Measurements from ENCODE around the gene MTOR.
"Not testable (repeated sequence)": the region's sequence is repeated elsewhere in the genome, so short reads cannot be mapped to it uniquely, and the experiment has no call there.

MTOR gene

DNA sequence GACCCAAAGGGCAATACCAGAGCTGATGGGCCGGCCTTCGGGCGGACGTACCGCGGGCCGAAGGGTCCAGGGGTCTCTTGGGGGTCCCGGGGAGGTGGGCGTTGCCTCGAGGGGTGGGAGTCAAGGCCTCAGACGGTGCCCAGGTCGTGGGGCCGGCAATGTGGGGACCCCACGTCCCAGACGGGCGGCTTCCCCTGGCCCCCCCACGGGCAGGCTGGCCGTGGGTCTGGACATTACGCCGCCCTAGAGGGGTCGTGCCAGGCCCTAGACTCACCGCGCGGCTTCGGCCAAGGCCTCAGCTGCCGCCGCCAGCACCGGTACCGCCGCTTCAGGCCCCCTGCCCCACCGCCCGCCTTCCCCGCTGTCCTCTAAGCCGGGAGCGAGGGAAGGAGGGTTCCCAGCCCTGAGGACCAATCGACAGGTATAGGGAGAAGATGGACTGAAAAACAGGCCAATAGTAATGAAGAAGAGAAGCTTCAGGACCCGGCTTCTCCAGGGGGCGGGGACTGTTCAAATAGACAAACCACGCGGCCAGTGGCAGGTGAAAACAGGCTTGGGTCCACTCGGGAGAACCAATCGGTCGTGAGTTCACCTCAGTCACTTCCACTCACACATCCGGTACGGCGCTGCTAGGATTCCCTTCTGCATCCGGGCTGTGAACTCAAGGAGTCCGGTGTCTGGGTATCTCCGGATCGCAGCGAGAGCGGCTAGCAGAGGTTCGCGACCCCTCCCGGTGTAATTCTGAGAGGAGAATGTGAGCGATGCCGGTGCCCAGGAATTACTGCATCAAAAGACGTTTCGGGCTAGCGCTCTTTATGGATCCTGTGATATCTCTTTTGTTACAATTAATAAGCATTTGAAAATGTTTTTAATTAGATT lies at the start of gene MTOR:
MTOR (minus strand) TSS at position 381 of the 879 bp plus-strand sequence. CDS start 3,142 bp downstream, outside the sequence.
- DNase-seq (ENCODE audit: low spot score) = peak; percentile 100

GRCh38 chr1:11309385-11309784 lies 47.0 kb upstream of the MTOR start:
- DNase-seq (ENCODE audit: low spot score) = no peak

GRCh38 chr1:11308699-11309224 lies 46.4 kb upstream of the MTOR start:
- no peak for DNase-seq (ENCODE audit: low spot score)

DNA sequence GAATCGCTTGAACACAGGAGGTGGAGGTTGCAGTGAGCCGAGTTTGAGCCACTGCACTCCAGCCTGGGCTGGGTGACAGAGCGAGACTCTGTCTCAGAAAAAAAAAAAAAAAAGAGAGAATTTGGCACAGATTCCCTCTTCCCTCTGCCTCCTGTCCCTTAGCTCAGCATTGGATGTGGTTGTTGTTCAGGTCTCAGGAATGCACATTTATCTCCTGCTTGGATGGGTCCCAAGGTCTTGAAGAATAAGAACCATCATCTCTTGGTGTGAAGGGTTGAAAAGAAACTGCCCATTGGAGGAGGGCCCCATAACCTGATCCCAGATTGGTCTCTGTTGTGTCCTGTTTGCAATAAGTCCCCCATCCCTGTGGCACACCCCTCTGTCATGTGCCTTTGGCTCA lies 45.5 kb upstream of the MTOR start:
- peak; percentile 19 for DNase-seq (ENCODE audit: low spot score)

- not testable (repeated sequence) for DNase-seq (ENCODE audit: low spot score)
Measured at GRCh38 chr1:11305516-11305915, 43.2 kb upstream of the MTOR start.

DNA sequence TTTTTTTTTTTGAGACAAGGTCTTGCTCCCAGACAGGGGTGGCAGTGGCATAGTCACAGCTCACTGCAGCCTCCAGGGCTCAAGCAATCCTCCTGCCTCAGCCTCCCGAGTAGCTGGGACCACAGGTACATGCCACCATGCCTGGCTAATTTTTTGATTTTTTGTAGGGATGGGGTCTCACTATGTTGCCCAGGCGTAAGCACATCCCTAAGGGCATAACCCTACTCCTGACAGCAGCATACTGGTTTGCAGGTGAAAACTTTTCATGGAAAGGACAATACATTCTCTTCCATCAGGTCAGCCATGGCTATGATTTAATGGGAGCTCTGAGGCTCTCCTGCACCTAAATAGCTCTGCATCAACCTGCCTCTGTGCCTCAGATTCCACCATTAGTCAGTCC lies 40.0 kb upstream of the MTOR start:
- no peak for DNase-seq (ENCODE audit: low spot score)

DNA sequence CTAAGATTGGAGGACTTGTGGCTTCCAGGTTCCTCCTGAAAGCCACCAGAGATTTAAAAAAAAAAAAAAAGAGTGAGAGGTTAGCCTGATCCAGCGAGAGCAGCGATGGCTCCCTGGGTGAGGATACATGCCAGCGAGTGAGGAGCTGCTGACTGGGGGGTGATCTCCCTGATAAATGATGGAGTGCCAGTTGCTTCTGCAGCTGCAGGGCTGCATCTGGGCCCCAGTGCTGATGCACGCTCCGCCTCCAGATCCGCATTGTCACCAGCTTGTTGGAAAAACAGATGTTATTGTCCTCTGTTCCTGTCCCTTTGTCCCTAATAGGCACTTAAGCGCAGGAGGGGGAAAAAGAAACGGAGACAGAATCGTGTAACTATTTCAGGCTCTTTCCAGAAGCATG lies 39.2 kb upstream of the MTOR start:
- no peak for DNase-seq (ENCODE audit: low spot score)

DNA sequence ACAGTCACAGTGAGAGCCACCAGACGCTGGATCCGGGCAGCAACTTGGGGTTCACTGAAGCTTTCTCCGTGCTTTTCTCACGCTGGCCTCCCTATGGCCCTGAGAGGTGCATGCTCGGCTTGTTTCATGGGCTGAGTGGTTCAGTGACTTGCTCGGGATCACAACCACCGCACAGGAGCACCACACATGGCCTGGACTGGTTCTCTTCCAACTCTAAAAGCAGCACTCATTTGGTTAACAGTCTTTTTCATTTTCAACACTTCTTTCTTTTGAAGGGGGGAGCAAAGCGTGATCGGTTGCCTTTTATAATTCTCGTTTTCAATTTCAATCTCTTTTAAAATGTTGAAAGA lies 36.8 kb upstream of the MTOR start:
- no peak for DNase-seq (ENCODE audit: low spot score)

DNA sequence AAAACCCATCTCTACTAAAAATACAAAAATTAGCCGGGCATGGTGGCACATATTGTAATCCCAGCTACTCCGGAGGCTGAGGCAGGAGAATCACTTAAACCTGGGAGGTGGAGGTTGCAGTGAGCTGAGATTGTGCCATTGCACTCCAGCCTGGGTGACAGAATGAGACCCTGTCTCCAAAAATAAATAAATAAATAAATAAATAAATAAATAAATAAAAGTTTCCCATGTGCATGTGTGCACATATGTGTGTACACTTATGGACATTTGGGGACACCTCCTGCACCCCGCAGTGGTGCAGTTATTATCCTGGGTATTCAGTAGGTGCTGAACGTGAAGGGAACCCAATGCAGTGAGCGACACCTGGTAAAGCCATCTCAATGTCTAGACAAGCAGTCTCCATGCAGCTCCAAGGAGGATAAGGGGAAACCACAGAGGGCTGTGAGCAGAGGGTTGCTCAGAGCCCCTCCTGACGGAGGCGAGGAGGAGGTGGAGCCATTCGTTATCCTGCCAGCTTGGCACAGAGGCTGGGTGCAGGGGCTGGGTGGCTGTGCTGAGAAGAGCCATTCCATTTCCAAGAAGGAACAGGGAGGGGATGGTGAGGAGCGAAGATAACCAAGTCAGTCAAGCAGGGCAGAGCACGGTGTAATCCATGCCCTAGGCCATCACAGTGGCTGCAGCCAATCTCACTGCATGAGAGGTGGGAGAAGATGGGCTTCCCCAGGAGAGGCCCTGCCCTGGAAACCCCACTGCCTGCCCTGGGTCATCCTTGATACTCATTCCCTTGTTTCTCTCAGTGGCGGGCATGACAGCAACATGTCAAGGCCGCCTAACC lies 36.3 kb upstream of the MTOR start:
- DNase-seq (ENCODE audit: low spot score) = no peak

DNA sequence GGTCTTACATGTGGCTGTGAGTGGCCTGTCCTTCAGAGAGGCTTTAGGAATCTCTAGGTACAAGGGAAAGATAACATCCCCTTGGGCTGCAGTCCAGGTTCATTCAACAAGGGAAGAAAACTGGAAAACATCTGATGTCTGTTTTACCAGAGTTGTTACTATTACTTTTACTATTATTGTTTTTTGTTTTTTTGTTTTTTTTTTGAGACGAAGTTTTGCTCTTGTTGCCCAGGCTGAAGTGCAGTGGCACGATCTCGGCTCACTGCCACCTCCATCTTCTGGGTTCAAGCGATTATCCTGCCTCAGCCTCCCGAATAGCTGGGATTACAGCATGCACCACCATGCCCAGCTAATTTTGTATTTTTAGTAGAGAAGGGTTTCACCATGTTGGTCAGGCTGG lies 35.4 kb upstream of the MTOR start:
- DNase-seq (ENCODE audit: low spot score) = not testable (repeated sequence)

DNA sequence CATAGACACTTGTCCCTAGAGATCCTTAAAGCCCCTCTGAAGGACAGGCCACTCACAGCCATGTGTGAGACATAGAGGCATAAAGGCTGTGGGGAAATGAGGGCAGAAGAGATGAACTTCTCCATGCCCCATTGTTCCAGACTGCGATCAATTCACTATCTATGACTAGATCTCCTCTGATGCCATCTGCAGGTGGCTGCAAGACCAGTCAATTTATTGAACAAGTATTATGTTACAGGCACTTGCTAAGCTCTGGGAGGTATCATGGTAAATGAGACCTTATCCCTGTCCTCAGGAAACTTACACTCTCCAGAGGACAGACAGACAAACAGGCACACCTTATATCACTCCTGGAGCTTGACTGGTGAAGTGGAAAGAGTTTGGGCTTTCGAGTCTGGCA lies 33.6 kb upstream of the MTOR start:
- no peak for DNase-seq (ENCODE audit: low spot score)

DNA sequence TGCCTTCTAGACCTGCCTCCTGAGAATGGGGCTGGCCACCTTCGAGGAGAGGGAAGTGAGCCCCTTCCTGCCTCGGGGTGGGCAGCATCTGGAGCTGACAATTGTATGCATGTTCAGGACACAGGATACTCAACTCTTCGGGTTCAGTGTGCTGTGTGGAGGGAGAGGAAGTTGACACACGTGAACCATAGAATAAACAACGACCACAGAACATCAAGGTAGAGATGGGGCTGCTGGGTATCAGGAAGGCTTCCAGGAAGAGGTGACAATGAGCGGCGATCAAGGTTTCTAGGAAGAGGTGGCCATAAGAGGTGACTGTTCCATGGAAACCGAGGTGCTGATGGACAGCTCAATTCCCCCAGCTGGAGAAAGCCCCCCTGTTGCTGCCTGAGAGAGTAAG lies 32.6 kb upstream of the MTOR start:
- no peak for DNase-seq (ENCODE audit: low spot score)

GRCh38 chr1:11293856-11294255 lies 31.5 kb upstream of the MTOR start:
- DNase-seq (ENCODE audit: low spot score) = no peak

- no peak for DNase-seq (ENCODE audit: low spot score)
Measured at GRCh38 chr1:11291049-11291448, 28.7 kb upstream of the MTOR start.

DNA sequence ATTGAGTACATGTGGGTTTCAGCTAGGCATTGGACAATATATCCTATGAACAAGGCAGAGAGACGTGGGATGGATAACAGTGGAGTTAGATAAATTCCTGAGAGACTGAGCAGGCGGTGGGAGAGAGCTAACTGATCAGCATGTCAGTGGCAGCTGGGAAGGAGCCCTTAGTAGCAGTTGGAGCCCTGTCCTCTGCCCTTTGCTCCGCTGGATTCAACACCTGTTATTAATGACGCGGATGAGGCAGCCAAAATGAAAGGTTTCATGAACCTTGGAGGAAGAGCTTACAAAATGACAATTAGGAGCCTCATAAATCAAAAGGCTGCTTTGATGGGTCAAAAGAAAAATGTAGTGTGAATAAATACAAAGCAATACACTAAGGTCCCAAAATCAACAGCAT lies 26.7 kb upstream of the MTOR start:
- DNase-seq (ENCODE audit: low spot score) = no peak

DNA sequence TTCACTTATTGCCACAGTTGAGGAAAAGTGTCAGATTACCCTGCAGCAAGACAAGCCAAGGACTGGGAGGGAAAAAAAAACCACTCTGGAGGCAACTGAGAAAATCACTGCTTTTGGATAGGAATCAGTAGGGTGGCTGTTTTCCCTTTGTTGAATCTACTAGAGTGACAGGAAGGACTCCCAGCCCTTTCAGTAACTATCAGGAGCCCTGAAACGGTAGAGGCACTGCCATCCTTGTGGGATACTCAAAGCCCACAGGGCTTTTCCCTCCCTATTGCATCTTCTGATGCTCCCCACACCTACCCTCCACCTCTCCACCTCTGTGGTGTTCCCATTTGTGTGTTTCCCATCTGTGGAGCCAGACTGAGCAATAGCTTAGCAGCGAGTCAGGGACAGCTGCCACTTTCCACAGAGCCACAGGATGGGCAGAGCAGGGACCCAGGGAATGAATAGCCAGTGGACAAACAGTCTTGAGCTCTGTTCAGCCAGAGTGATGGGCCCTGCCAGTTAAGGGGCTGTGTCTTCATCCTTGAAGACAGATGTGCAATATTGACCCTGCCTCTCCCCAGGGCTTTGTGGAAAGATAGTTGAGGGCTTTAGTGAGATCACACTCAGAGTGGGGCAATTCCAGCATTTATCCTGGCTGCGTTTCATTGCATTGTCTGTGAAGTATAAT lies 24.5 kb upstream of the MTOR start:
- peak; percentile 33 for DNase-seq (ENCODE audit: low spot score)

DNA sequence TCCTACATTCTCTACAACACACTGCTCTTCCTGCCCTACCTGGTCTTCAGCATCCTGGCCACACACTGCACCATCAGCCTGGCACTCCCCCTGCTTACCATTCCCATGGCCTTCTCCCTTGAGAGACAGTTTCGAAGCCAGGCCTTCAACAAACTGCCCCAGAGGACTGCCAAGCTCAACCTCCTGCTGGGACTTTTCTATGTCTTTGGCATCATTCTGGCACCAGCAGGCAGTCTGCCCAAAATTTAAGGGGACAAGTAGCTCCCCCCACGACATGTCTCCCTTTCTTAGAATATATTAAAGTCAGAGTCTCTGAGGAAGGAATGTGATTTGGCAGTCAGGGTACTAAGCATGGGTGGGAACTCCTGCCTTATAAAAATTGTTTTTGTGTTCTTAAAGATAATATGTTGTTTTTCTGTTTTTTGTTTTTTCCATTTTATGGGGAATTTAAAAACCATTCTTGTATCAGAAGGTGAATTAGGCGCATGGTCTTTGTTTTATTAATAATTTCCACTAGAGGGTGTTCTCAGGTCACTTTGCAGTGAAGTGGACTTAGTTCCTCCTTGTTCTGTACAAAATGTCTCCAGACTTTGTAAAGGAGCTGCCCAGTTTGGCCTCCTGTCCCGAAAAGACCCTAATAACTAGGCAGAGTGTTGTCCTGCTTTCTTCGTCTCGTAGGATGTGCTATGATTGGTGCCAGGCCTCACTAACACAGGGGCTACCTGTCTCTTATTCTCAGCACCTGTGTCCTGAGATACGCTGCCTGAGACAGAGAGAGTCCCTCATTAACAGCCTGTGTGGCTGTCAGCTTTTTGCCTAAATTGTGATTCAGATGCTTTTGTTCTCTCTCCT lies 23.8 kb upstream of the MTOR start:
- DNase-seq (ENCODE audit: low spot score) = no peak

DNA sequence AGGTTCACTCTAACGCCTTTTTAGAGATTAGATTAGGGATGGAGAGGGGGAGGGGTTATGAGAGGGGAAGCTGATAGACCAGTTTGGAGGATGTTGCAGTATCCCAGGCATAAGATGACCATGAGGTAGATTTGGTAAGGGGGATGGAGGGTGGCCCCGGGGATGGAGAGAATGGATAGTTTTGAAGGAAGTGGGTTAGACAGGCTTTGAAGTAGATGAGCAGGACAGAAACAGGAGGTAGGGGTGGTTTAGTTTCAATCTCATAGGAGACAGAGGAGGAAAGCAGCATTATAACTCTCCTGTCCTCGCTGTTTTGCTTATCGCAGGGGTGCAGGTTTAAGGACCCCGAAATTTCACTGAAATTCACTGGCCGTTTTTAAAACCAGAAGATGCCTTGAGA lies 22.4 kb upstream of the MTOR start:
- no peak for DNase-seq (ENCODE audit: low spot score)

- DNase-seq (ENCODE audit: low spot score) = no peak
Measured at GRCh38 chr1:11283151-11283550, 20.8 kb upstream of the MTOR start.

GRCh38 chr1:11281518-11282331 lies 19.4 kb upstream of the MTOR start:
- no peak for DNase-seq (ENCODE audit: low spot score)
